ENCODE data around the gene IL17F.

The IL17F gene

DNA sequence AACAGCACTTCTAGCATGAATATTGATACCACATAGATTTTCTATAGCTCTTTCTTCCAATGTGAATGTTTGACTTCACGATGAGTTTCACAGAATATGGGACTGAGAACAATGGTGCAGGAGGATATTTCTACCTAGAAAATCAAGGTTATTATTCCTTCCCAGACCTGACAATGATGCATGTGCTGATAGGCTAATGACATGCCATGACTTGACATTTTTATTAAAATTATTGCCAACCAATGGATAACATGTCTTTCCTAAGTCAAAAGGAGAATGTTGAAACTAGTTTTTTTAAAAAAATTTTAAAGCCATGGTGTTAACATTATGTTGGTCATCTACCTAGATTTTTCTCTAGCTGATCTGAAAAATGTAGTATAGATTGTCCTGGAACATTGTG lies 57.2 kb downstream of the IL17F start:
- DNase-seq: no peak
